Activated naive CD8-positive, alpha-beta T cell treated with anti-CD3 and anti-CD28 coated beads, Interleukin-2, amount 50 U/mL, for 24 hours (primary cell): Measurements from ENCODE around the gene DNAH17.

Experiments
- ATAC-seq: fragments of 150-1000 bp; cut with Tn5 transposase; one replicate; pipeline ENCODE4 v1.10.0; 2021
- DNase-seq: peaks from one replicate; pipeline ENCODE4 v3.0.0; 2021
- H3K27ac Mint-ChIP-seq: one replicate; pipeline ENCODE4 v1.8.0; 2021; ENCODE audit warnings: mild to moderate bottlenecking, mixed read lengths
- H3K27me3 Mint-ChIP-seq: one replicate; pipeline ENCODE4 v1.8.0; 2021; ENCODE audit warnings: mixed read lengths
- H3K36me3 Mint-ChIP-seq: one replicate; pipeline ENCODE4 v1.8.0; 2021; ENCODE audit warnings: low read depth, mixed read lengths
- H3K4me1 Mint-ChIP-seq: one replicate; pipeline ENCODE4 v1.8.0; 2021; ENCODE audit warnings: mixed read lengths
- H3K4me3 Mint-ChIP-seq: one replicate; pipeline ENCODE4 v1.8.0; 2021; ENCODE audit warnings: mild to moderate bottlenecking, moderate library complexity, mixed read lengths
- H3K9me3 Mint-ChIP-seq: one replicate; pipeline ENCODE4 v1.8.0; 2021; ENCODE audit warnings: mixed read lengths

Gene DNAH17

DNA sequence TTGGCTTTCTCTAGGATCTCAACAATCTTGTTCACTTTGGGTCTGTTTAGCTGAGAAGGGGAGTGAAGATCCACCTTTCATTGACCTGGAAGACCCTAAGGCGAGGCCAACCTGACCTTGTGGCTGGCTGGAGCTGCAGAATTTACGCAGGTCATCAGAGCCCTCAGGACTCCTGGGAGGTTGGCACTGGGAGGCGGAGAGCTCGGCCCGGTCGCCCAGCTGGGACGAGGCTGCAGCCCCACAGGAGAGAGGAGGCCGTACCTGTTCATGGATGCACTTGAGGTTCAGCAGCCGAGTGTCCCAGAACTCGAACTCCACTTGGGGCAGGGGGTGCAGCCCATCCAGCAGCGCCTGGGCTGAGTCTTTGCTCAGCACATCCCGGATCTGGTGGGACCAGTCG is 5.9 kb downstream of the DNAH17 start:
- H3K27me3 Mint-ChIP-seq = peaks cover 6% of the 10 kb centered on the region
- ATAC-seq = no peak
- H3K27ac Mint-ChIP-seq = no peak overlapping the region

GRCh38 chr17:78568494-78569115 is 8.6 kb downstream of the DNAH17 start:
- H3K4me1 Mint-ChIP-seq = no peaks in the 10 kb centered on the region
- H3K27me3 Mint-ChIP-seq = peaks cover 6% of the 10 kb centered on the region

More for the DNA sequence above, 5.9 kb downstream of the DNAH17 start:
- H3K4me1 Mint-ChIP-seq = no peaks in the 10 kb centered on the region
- H3K4me3 Mint-ChIP-seq = no peak overlapping the region
- no peak for DNase-seq
- H3K36me3 Mint-ChIP-seq = no peaks in the 10 kb centered on the region
- no peaks in the 10 kb centered on the region for H3K9me3 Mint-ChIP-seq

DNA sequence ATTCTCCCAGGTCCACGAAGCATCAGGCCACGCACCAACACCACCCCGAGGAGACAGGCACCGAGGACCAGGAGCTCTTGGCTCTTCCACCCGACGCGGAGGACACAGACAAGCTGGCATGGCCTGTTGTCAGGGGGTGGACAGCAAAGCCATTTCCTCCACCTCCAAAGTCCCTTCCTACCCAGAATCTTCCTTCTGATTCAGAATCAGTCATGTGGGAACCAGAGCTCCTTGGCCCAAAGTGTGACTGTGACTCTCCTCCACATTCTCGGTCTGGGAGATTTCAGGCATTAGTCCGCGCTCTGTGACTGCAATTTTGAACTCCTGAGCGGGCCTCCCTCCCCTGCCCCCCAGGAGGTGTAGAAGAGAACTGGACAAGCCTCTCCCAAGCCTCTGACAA is 9.2 kb downstream of the DNAH17 start:
- Mint-ChIP-seq H3K4me1 (no peaks in the 10 kb centered on the region), H3K4me3 (no peak overlapping the region), H3K36me3 (no peaks in the 10 kb centered on the region), H3K9me3 (no peaks in the 10 kb centered on the region), H3K27ac (no peak overlapping the region), H3K27me3 (peaks cover 6% of the 10 kb centered on the region)
- no peak for ATAC-seq
- no peak for DNase-seq

More at GRCh38 chr17:78568494-78569115, 8.6 kb downstream of the DNAH17 start:
- H3K9me3 Mint-ChIP-seq = no peaks in the 10 kb centered on the region
- no peak for ATAC-seq
- no peaks in the 10 kb centered on the region for H3K36me3 Mint-ChIP-seq
- no peak overlapping the region for H3K4me3 Mint-ChIP-seq
- no peak overlapping the region for H3K27ac Mint-ChIP-seq
- no peak for DNase-seq

DNA sequence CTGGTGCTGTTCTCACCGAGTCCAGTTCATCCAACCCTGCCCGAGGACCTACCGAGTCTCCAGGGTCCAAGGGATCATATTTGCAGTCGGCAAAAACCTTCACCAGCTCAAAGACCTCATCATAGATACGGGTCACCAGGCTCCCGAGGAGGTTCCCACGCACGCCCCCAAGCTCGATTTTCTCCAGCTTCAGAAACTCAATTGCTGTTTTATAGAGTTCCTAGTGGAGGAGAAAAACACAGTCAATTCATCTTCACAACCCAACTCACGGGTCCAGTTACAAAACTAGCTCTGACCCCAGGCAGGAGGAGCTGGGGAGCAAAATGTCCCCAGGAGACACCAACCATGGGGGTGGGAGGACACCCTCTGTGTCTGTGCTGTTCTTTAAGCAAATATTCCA is 10.2 kb downstream of the DNAH17 start:
- no peak overlapping the region for H3K27ac Mint-ChIP-seq
- no peaks in the 10 kb centered on the region for H3K4me1 Mint-ChIP-seq
- DNase-seq = no peak
- ATAC-seq = no peak
- no peaks in the 10 kb centered on the region for H3K36me3 Mint-ChIP-seq
- no peak overlapping the region for H3K4me3 Mint-ChIP-seq
- peaks cover 4% of the 10 kb centered on the region for H3K27me3 Mint-ChIP-seq
- no peaks in the 10 kb centered on the region for H3K9me3 Mint-ChIP-seq

GRCh38 chr17:78563189-78564145 is 13.7 kb downstream of the DNAH17 start:
- Mint-ChIP-seq H3K9me3 (no peaks in the 10 kb centered on the region), H3K4me3 (no peak overlapping the region), H3K27me3 (peaks cover 4% of the 10 kb centered on the region), H3K4me1 (no peaks in the 10 kb centered on the region), H3K36me3 (no peaks in the 10 kb centered on the region), H3K27ac (no peak overlapping the region)
- no peak for DNase-seq
- ATAC-seq = no peak

- Mint-ChIP-seq H3K4me3 (no peak overlapping the region), H3K27ac (no peak overlapping the region), H3K9me3 (no peaks in the 10 kb centered on the region), H3K27me3 (peaks cover 4% of the 10 kb centered on the region), H3K36me3 (no peaks in the 10 kb centered on the region), H3K4me1 (no peaks in the 10 kb centered on the region)
- ATAC-seq (no peak), DNase-seq (no peak)
These were observed 14.5 kb downstream of the DNAH17 start for GRCh38 chr17:78562734-78563133.

DNA sequence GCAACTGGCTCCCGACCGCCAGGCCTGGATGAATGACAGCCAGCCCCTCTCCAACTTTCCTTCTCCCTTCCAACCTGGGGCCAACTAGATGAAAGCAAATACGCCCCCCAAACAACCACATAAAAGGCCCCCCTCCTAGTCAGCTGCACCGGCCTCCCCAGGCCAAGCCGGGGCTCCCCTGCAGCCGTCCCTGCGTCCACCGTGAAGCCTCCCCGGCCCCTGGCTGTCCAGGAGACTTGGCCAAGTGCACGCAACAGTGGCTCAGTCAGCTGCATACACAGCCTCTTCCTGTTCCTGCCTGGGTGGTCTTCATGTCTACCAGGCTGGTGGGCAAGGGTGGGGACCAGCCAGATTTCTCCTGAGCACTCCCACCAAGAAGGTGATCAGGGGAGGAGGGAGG is 16.0 kb downstream of the DNAH17 start:
- Mint-ChIP-seq H3K27me3 (no peaks in the 10 kb centered on the region), H3K36me3 (no peaks in the 10 kb centered on the region), H3K9me3 (no peaks in the 10 kb centered on the region), H3K27ac (no peak overlapping the region), H3K4me3 (no peak overlapping the region), H3K4me1 (no peaks in the 10 kb centered on the region)
- DNase-seq (no peak), ATAC-seq (no peak)

DNA sequence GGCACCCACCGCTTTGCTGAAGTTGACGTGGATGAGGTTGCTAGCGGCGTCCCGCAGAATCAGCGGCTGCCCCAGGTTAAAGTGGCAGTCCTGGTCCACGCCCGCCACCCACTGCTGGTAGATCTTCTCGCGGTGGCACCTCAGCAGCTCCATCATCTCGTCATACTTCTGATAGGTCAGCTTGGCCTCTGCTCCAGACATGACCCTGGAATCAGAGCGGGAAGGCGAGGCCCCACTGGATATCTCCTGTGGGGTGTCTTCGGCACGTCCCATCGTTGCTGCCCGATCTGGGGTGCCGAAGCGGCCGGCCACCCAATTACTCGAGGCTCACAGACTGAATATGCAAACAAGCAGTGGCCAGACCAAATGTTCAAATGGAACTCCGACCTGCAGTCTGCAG is 16.5 kb downstream of the DNAH17 start:
- Mint-ChIP-seq H3K9me3 (no peaks in the 10 kb centered on the region), H3K4me3 (no peak overlapping the region), H3K4me1 (no peaks in the 10 kb centered on the region), H3K36me3 (no peaks in the 10 kb centered on the region), H3K27ac (no peak overlapping the region), H3K27me3 (peaks cover 3% of the 10 kb centered on the region)
- DNase-seq (no peak), ATAC-seq (no peak)

- Mint-ChIP-seq H3K27me3 (peaks cover 3% of the 10 kb centered on the region), H3K9me3 (no peaks in the 10 kb centered on the region), H3K36me3 (no peaks in the 10 kb centered on the region), H3K27ac (no peak overlapping the region), H3K4me3 (no peak overlapping the region), H3K4me1 (no peaks in the 10 kb centered on the region)
- DNase-seq = no peak
- no peak for ATAC-seq
These were observed 17.3 kb downstream of the DNAH17 start for GRCh38 chr17:78559749-78560368.

GRCh38 chr17:78558989-78559388 is 18.2 kb downstream of the DNAH17 start:
- no peak for ATAC-seq
- Mint-ChIP-seq H3K4me1 (no peaks in the 10 kb centered on the region), H3K27ac (no peak overlapping the region), H3K27me3 (peaks cover 3% of the 10 kb centered on the region), H3K9me3 (no peaks in the 10 kb centered on the region), H3K36me3 (no peaks in the 10 kb centered on the region), H3K4me3 (no peak overlapping the region)
- no peak for DNase-seq

DNA sequence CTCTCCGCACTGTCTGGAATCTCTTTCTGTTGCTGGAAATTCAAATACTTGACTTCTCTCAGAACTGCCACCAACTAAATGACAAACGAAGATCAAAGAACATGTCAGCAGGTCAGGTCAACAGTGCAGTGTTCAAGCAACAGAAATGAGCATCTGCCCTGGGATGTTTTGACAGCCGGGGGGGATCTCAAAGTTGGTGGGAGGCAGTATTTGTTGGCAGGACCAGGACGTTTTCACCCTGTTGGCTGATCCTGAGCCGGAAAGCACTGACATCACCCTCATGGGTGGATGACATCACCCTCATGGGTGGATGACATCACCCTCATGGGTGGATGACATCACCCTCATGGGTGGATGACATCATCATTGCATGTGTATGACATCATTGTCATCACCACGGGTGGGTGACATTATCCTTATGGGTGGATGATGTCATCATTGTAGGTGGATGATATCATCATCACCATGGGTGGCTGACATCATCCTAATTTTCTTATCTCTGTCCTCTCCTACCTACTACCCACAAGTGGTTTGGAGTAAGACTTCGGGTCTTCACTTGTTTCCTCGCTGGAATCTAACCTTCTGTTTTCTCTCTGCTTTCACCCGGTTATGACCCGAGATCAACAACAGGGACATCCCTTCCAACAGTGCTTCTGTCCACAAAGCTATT is 18.9 kb downstream of the DNAH17 start:
- no peaks in the 10 kb centered on the region for H3K36me3 Mint-ChIP-seq
- H3K4me1 Mint-ChIP-seq = no peaks in the 10 kb centered on the region
- no peaks in the 10 kb centered on the region for H3K9me3 Mint-ChIP-seq
- no peak overlapping the region for H3K27ac Mint-ChIP-seq
- no peak for DNase-seq
- H3K4me3 Mint-ChIP-seq = no peak overlapping the region
- ATAC-seq = no peak
- peaks cover 3% of the 10 kb centered on the region for H3K27me3 Mint-ChIP-seq

- Mint-ChIP-seq H3K27me3 (peaks cover 3% of the 10 kb centered on the region), H3K9me3 (no peaks in the 10 kb centered on the region), H3K27ac (no peak overlapping the region), H3K4me1 (no peaks in the 10 kb centered on the region), H3K4me3 (no peak overlapping the region), H3K36me3 (no peaks in the 10 kb centered on the region)
- no peak for DNase-seq
- ATAC-seq = no peak
These were observed 19.6 kb downstream of the DNAH17 start for GRCh38 chr17:78557598-78558039.

- ATAC-seq (no peak), DNase-seq (no peak)
- Mint-ChIP-seq H3K4me3 (no peak overlapping the region), H3K9me3 (no peaks in the 10 kb centered on the region), H3K27ac (no peak overlapping the region), H3K36me3 (no peaks in the 10 kb centered on the region), H3K27me3 (peaks cover 3% of the 10 kb centered on the region), H3K4me1 (no peaks in the 10 kb centered on the region)
These were observed 20.4 kb downstream of the DNAH17 start for GRCh38 chr17:78556812-78557211.

GRCh38 chr17:78555746-78556401 is 21.3 kb downstream of the DNAH17 start:
- Mint-ChIP-seq H3K9me3 (no peaks in the 10 kb centered on the region), H3K4me1 (no peaks in the 10 kb centered on the region), H3K4me3 (no peak overlapping the region), H3K27ac (no peak overlapping the region), H3K27me3 (peaks cover 3% of the 10 kb centered on the region), H3K36me3 (no peaks in the 10 kb centered on the region)
- no peak for ATAC-seq
- no peak for DNase-seq
